Hepatocyte (in vitro differentiated cells): ENCODE measurements around the gene CEP83.

ENCODE experiments used
- EZH2 ChIP-seq: fragments of 200-600 bp; sonication (generic); IDR thresholded peaks from 2 replicates; pipeline ENCODE4 v1.6.1; 2016; ENCODE audit warnings: antibody characterized with exemption, mild to moderate bottlenecking, borderline replicate concordance
- EZH2phosphoT487 ChIP-seq: fragments of 200-600 bp; sonication (generic); IDR thresholded peaks from one replicate; pipeline ENCODE4 v1.6.1; 2018; ENCODE audit warnings: antibody characterized with exemption, mild to moderate bottlenecking, low read depth, moderate library complexity; ENCODE audit not compliant: unreplicated experiment, severe bottlenecking
- TF ChIP-seq, protein P1 (sequence below): fragments of 200-600 bp; sonication (generic); IDR thresholded peaks from 2 replicates; pipeline ENCODE4 v1.5.1; 2016; ENCODE audit warnings: antibody characterized with exemption, mild to moderate bottlenecking; ENCODE audit not compliant: poor library complexity

DNA sequence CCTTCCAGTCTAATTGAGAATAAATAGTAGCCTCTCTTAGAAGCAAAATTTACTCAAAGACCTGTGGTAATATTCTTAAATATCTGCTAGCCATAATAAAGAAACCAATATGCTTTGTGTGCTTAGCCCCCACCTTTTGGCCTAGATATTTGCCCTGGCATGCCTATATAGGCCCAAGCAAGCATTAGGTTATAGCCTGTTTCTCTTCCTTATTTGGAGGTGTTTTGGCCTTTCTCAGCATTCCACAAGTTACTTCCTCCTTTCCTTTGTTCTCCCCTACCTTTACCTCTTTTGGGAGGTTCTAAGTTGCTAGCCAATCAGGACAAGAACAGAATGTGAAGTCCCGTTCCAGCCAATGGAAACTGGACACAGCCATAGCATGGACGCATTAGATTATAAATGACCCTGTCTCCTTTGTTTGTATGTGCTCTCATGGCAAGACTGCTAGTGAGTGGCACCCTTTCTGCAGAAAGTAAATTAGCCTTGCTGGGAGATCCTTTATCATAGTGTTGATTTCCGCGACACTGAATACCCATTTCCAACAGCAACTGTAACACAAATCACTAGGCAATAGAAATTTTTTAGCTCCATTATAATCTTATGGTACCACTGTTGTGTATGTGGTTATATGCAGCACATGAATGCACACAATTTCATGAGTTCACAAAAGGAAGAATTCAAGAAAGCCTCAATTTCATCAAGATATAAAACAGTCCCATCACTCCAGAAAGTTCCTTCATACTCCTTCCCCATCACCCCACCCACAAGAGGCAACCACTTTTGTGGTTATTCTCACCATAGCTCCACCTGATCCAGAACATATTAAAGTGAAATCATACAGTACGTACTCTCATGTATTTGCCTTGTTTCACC, 37.6 kb downstream of the CEP83 start:
- TF ChIP-seq, protein P1, sequence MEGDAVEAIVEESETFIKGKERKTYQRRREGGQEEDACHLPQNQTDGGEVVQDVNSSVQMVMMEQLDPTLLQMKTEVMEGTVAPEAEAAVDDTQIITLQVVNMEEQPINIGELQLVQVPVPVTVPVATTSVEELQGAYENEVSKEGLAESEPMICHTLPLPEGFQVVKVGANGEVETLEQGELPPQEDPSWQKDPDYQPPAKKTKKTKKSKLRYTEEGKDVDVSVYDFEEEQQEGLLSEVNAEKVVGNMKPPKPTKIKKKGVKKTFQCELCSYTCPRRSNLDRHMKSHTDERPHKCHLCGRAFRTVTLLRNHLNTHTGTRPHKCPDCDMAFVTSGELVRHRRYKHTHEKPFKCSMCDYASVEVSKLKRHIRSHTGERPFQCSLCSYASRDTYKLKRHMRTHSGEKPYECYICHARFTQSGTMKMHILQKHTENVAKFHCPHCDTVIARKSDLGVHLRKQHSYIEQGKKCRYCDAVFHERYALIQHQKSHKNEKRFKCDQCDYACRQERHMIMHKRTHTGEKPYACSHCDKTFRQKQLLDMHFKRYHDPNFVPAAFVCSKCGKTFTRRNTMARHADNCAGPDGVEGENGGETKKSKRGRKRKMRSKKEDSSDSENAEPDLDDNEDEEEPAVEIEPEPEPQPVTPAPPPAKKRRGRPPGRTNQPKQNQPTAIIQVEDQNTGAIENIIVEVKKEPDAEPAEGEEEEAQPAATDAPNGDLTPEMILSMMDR, result no peak
- TF ChIP-seq EZH2 (no peak), EZH2phosphoT487 (no peak)
